Nephron (organoid): ENCODE results near the gene MUC6.

ENCODE experiments used
- H3K27ac Mint-ChIP-seq, 3 experiments: 2 replicates each; pipeline ENCODE4 v1.8.0; 2020; ENCODE audit warnings: mixed read lengths in 3 of 3, mild to moderate bottlenecking in 2 of 3, moderate library complexity in 1 of 3
- H3K27me3 Mint-ChIP-seq: 2 replicates; pipeline ENCODE4 v1.8.0; 2021; ENCODE audit warnings: low read depth, mild to moderate bottlenecking, moderate library complexity, mixed read lengths
- H3K36me3 Mint-ChIP-seq: 2 replicates; pipeline ENCODE4 v1.8.0; 2020; ENCODE audit warnings: low read depth, mixed read lengths
- H3K4me1 Mint-ChIP-seq: 2 replicates; pipeline ENCODE4 v1.8.0; 2020; ENCODE audit warnings: mixed read lengths
- H3K4me3 Mint-ChIP-seq, 3 experiments: 2 replicates each; pipeline ENCODE4 v1.8.0; 2020; ENCODE audit warnings: mild to moderate bottlenecking in 3 of 3, mixed read lengths in 3 of 3, moderate library complexity in 2 of 3
- H3K9me3 Mint-ChIP-seq: 2 replicates; pipeline ENCODE4 v1.8.0; 2020; ENCODE audit warnings: mixed read lengths
- CTCF ChIP-seq, 3 experiments: fragments of 200-600 bp; sonication (generic); IDR thresholded peaks; one replicate each; pipeline ENCODE4 v1.5.0; 2021; ENCODE audit warnings: antibody characterized with exemption in 3 of 3; ENCODE audit not compliant: unreplicated experiment in 3 of 3

Gene MUC6

GRCh38 chr11:1022908-1023810 lies 13.4 kb downstream of the MUC6 start:
- Mint-ChIP-seq H3K4me3 (no peak overlapping the region), H3K36me3 (no peaks in the 10 kb centered on the region), H3K27me3 (no peaks in the 10 kb centered on the region), H3K27ac (no peak overlapping the region), H3K9me3 (no peaks in the 10 kb centered on the region), H3K4me1 (no peaks in the 10 kb centered on the region)
- no peak for TF ChIP-seq CTCF (IDR thresholded peaks at IDR 0.05; ENCODE audit: unreplicated experiment in 3 of 3)

- H3K4me1 Mint-ChIP-seq = no peaks in the 10 kb centered on the region
- H3K4me3 Mint-ChIP-seq = no peak overlapping the region
- no peak overlapping the region for H3K27ac Mint-ChIP-seq
- H3K27me3 Mint-ChIP-seq = no peaks in the 10 kb centered on the region
- peaks cover 4% of the 10 kb centered on the region for H3K36me3 Mint-ChIP-seq
- no peak for TF ChIP-seq CTCF (IDR thresholded peaks at IDR 0.05; ENCODE audit: unreplicated experiment in 3 of 3)
- peaks cover 3% of the 10 kb centered on the region for H3K9me3 Mint-ChIP-seq
These were observed 14.1 kb downstream of the MUC6 start for GRCh38 chr11:1022411-1022810.

- Mint-ChIP-seq H3K9me3 (peaks cover 12% of the 10 kb centered on the region), H3K36me3 (peaks cover 15% of the 10 kb centered on the region), H3K4me1 (no peaks in the 10 kb centered on the region), H3K27ac (no peak overlapping the region), H3K4me3 (no peak overlapping the region), H3K27me3 (no peaks in the 10 kb centered on the region)
- no peak for TF ChIP-seq CTCF (IDR thresholded peaks at IDR 0.05; ENCODE audit: unreplicated experiment in 3 of 3)
These were observed 16.2 kb downstream of the MUC6 start for GRCh38 chr11:1020211-1020905.

- Mint-ChIP-seq H3K4me1 (no peaks in the 10 kb centered on the region), H3K27me3 (no peaks in the 10 kb centered on the region), H3K36me3 (peaks cover 15% of the 10 kb centered on the region), H3K9me3 (peaks cover 12% of the 10 kb centered on the region), H3K27ac (no peak overlapping the region), H3K4me3 (no peak overlapping the region)
- no peak for TF ChIP-seq CTCF (IDR thresholded peaks at IDR 0.05; ENCODE audit: unreplicated experiment in 3 of 3)
These were observed 17.1 kb downstream of the MUC6 start for GRCh38 chr11:1019321-1019910.

GRCh38 chr11:1018091-1018490 lies 18.4 kb downstream of the MUC6 start:
- Mint-ChIP-seq H3K4me1 (no peaks in the 10 kb centered on the region), H3K36me3 (peaks cover 15% of the 10 kb centered on the region), H3K27ac (no peak overlapping the region), H3K27me3 (no peaks in the 10 kb centered on the region), H3K9me3 (peaks cover 12% of the 10 kb centered on the region), H3K4me3 (no peak overlapping the region)
- TF ChIP-seq CTCF (IDR thresholded peaks at IDR 0.05; ENCODE audit: unreplicated experiment in 3 of 3) = no peak
